HepG2 (cell line): ENCODE data around the gene ATP6V0A1. TPM values are rescaled to one million over a fixed set of nuclear protein-coding genes. Genes with fewer than 3 reads are reported as not detected.
A peak's percentile ranks its signal among the peaks of the same experiment; 100 is the strongest.

Experiments used
- BCL3 ChIP-seq: sonication (generic); formaldehyde crosslinking; IDR thresholded peaks from 2 replicates; pipeline ENCODE4 v1.5.1; 2020; ENCODE audit warnings: mild to moderate bottlenecking, missing genetic modification reagents, moderate library complexity
- GLI4 ChIP-seq: sonication (generic); formaldehyde crosslinking; IDR thresholded peaks from 2 replicates; pipeline ENCODE4 v1.5.1; 2020; ENCODE audit warnings: missing genetic modification reagents, mild to moderate bottlenecking, moderate library complexity, borderline replicate concordance
- PCBP1 ChIP-seq: fragments of 200-400 bp; formaldehyde crosslinking; IDR thresholded peaks from 2 replicates; pipeline ENCODE4 v1.6.1; 2017; ENCODE audit warnings: mild to moderate bottlenecking, low read depth, low read length, borderline replicate concordance
- RNF2 ChIP-seq: fragments of 450-650 bp; conservative IDR thresholded peaks from 2 replicates; pipeline ENCODE4 v1.6.1; 2016; ENCODE audit warnings: low read depth
- SNAI1 ChIP-seq: sonication (generic); formaldehyde crosslinking; IDR thresholded peaks from 2 replicates; pipeline ENCODE4 v1.5.0; 2020; ENCODE audit warnings: mild to moderate bottlenecking, missing genetic modification reagents, borderline replicate concordance
- ZFP91 ChIP-seq: sonication (generic); formaldehyde crosslinking; IDR thresholded peaks from 2 replicates; pipeline ENCODE4 v1.9.0; 2022; ENCODE audit warnings: missing genetic modification reagents, mild to moderate bottlenecking, borderline replicate concordance
- ZFX ChIP-seq: sonication (generic); formaldehyde crosslinking; IDR thresholded peaks from 2 replicates; pipeline ENCODE4 v1.4.0; 2020; ENCODE audit warnings: mild to moderate bottlenecking, low read depth, missing genetic modification reagents, moderate library complexity
- ZNF160 ChIP-seq: sonication (generic); formaldehyde crosslinking; IDR thresholded peaks from 2 replicates; pipeline ENCODE4 v1.8.0; 2022; ENCODE audit warnings: mild to moderate bottlenecking, inconsistent platforms, missing genetic modification reagents
- ZNF292 ChIP-seq: sonication (generic); formaldehyde crosslinking; IDR thresholded peaks from 2 replicates; pipeline ENCODE4 v1.8.1; 2022; ENCODE audit warnings: mild to moderate bottlenecking, low read depth, missing genetic modification reagents, borderline replicate concordance
- ZNF333 ChIP-seq: sonication (generic); formaldehyde crosslinking; IDR thresholded peaks from 2 replicates; pipeline ENCODE4 v1.4.0; 2020; ENCODE audit warnings: mild to moderate bottlenecking, missing genetic modification reagents, borderline replicate concordance
- ZNF546 ChIP-seq: sonication (generic); formaldehyde crosslinking; conservative IDR thresholded peaks from 2 replicates; pipeline ENCODE4 v1.8.1; 2023; ENCODE audit warnings: mild to moderate bottlenecking, missing genetic modification reagents
- ZNF691 ChIP-seq: sonication (generic); formaldehyde crosslinking; IDR thresholded peaks from 2 replicates; pipeline ENCODE4 v1.4.0; 2020; ENCODE audit warnings: missing genetic modification reagents, low read depth, mild to moderate bottlenecking, borderline replicate concordance
- ZNF792 ChIP-seq: IDR thresholded peaks from 2 replicates; pipeline ENCODE4 v1.6.1; 2016
- ZNF883 ChIP-seq: sonication (generic); formaldehyde crosslinking; IDR thresholded peaks from 2 replicates; pipeline ENCODE4 v1.5.1; 2020; ENCODE audit warnings: mild to moderate bottlenecking, missing genetic modification reagents; ENCODE audit errors: not compliant biosample characterization
- ZSCAN5A ChIP-seq: sonication (generic); formaldehyde crosslinking; IDR thresholded peaks from 2 replicates; pipeline ENCODE4 v1.8.0; 2022; ENCODE audit warnings: mild to moderate bottlenecking, missing genetic modification reagents, borderline replicate concordance
- polyA plus RNA-seq, 8 experiments: library from polyadenylated mRNA; depleted of rRNA in 3 of 8; stranded (reverse) in 7 of 8; unstranded in 1 of 8; fragments of >200 nt; fragmentation: Illumina TruSeq in 4 of 8; extraction: Trizol in 4 of 8; gene quantifications; 2 replicates each; pipeline versions ENCODE4 v1.2.1 to v1.2.3, GENCODE V29; 2011 to 2016; ENCODE audit warnings: low read depth in 4 of 8, missing spikeins in 1 of 8, mixed read lengths in 1 of 8; ENCODE audit not compliant: insufficient read depth in 1 of 8
- total RNA-seq, 5 experiments: library from RNA; depleted of rRNA; stranded (reverse); fragments of >200 nt; fragmentation: Illumina TruSeq; extraction: Trizol; gene quantifications; 2 replicates each; pipeline ENCODE4 v1.2.3, GENCODE V29; 2016; ENCODE audit warnings: low read depth in 1 of 5

The ATP6V0A1 gene
- total and polyA plus RNA-seq, 2 of the 13 experiments (the other 11 are each of a cell fraction or from before 2014, with no cell fraction given), result 27.9 to 54.1 TPM

- no peak; the same call in 1 of the 2 replicates for TF ChIP-seq PCBP1
- TF ChIP-seq ZNF160, result 0 out of 2 replicates have a peak, but pooled peaks have one; percentile 62
- peak; percentile 57; the same call in 1 of the 2 replicates for TF ChIP-seq ZNF333 (CRISPR knock-in tag)
- 0 out of 2 replicates have a peak, but pooled peaks have one; percentile 26 for TF ChIP-seq RNF2
- TF ChIP-seq ZNF883 (CRISPR knock-in tag), result peak; percentile 34
- peak; percentile 52; the same call in 1 of the 2 replicates for TF ChIP-seq BCL3
- TF ChIP-seq ZFX (CRISPR knock-in tag), result no peak
- peak; percentile 29; the same call in 1 of the 2 replicates for TF ChIP-seq ZNF792
- TF ChIP-seq ZSCAN5A (CRISPR knock-in tag), result 0 out of 2 replicates have a peak, but pooled peaks have one; percentile 19
- TF ChIP-seq ZNF546, result peak; percentile 61
- TF ChIP-seq ZNF292 (CRISPR knock-in tag), result peak; percentile 60; the same call in 1 of the 2 replicates
- TF ChIP-seq GLI4, result 0 out of 2 replicates have a peak, but pooled peaks have one; percentile 24
- TF ChIP-seq SNAI1 (CRISPR knock-in tag), result peak; percentile 96; the same call in 1 of the 2 replicates
- TF ChIP-seq ZFP91 (CRISPR knock-in tag), result no peak
- peak; percentile 8 for TF ChIP-seq ZNF691 (CRISPR knock-in tag)
These were observed 36.2 kb upstream of the ATP6V0A1 start (continued) for GRCh38 chr17:42422412-42422957.
